Stimulated activated CD8-positive, alpha-beta memory T cell treated with anti-CD3 and anti-CD28 coated beads, Interleukin-4, amount 100 ng/mL, for 4 hours (primary cell): ENCODE measurements around the gene IL12B.
A peak's percentile ranks its signal among the peaks of the same experiment; 100 is the strongest.
"Not testable (repeated sequence)": the region's sequence is repeated elsewhere in the genome, so short reads cannot be mapped to it uniquely, and the experiment has no call there.

Source experiments
- DNase-seq, 2 donors: peaks; one replicate each; pipeline ENCODE4 v3.0.0-alpha.2; 2020; ENCODE audit warnings: low read depth in 2 of 2, low spot score in 1 of 2

Gene IL12B

DNA sequence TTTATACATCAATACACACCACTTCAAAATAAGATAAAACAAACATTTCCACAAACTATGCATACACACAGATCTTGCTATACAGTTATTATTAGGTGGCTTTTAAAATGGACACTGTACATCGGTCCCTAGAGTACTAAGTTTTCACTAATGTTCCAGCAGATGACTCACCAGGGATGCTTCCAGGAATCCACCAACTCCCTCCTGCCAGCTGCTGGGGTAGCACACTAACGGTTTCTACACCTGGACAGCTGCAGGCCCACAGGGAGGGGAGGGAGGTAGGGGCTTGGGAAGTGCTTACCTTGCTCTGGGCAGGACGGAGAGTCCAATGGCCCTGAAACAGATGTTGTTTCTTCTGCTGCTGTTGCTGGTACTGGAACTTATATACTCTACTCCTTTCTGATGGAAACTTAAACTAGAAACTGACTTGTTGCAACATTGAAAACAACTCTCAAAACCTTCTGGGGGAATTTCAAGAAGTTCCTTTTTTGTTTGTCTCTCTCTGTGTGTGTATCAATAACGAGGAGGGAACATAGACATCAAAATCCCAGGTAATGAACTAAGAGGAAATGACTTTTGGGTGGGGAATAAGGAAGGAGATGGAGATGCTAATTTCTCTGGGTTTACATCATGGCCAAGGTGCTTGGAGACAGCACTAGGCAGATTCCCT is at the start of gene IL12B:
IL12B (minus strand) TSS at position 357 of the 670 bp plus-strand sequence. CDS start 3,705 bp downstream, outside the sequence.
- DNase-seq, result no peak

DNA sequence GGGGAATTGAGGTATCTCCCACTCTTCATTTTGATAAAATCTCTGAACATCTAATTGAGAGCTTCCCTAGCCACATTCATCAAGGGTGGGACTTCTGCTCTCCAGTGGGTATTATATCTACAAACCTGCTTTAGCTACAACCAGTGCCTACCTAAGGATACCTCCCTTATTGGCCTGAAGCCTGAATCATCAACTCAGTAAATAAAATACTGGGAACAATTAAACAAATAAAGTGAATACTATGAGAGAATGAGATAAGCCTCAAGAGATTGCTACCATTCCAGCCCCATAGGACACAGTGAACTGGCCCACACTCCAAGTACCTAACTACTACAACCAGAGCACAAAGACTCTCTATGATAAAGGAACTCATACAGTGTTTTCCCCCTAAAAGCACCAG is 47.4 kb upstream of the IL12B start:
- no peak for DNase-seq

DNA sequence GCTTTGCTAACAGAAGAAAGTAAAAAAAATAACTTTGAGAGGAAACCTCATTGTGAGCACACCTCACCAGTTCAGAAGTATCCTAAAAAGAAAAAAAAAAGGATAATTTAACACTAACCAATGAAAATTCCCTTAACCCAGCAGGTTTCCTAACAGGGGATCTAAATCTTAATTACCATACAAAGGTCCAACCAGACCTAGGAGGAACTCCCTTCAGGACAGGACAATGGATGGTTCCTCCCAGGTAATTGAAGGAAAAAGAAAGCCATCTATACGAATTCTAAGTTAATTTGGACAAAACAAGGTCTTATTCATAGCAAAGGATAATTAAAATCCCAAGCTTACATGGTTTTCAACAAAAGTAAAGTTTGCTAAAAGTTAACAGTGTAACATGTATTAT is 37.6 kb upstream of the IL12B start:
- not testable (repeated sequence) for DNase-seq

DNA sequence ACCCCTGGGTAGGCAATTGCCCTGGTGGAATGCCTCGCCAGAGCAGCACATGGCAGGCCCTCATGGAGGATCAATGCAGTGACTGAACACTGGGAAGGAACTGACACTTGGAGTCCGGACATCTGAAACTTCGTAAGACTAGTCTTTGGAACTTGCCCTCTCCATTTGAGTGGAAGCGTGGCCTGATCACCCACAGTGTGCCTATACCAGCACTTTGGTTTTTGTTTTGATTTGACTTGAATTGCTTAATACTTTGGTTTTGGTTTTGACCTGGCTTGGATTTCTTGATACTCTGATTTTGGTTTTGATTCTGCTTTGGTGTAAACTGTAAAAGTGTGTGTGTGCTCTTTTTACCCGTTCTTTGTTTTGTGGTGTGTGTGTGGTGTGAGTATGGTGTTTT is 36.5 kb upstream of the IL12B start:
- DNase-seq, result not testable (repeated sequence)

DNA sequence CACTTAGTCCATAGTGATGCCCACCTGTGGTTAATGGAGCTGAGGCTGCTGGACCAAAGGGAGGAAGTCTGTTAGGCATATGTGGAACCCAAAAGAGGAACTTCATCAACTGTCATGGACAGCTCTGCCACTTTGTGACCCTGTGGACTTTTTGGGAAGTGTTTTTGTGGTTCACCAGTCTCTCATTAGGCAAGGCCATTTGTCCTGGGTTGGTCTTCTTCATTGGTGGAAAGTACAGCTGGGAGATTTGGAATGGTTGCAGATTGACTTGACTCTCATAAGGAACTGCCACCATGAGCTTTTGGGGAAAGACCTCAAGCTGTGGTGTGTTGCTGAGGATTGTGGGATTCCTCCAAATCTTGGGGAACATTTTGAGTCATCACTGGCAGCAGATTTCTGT is 31.9 kb upstream of the IL12B start:
- no peak for DNase-seq

DNA sequence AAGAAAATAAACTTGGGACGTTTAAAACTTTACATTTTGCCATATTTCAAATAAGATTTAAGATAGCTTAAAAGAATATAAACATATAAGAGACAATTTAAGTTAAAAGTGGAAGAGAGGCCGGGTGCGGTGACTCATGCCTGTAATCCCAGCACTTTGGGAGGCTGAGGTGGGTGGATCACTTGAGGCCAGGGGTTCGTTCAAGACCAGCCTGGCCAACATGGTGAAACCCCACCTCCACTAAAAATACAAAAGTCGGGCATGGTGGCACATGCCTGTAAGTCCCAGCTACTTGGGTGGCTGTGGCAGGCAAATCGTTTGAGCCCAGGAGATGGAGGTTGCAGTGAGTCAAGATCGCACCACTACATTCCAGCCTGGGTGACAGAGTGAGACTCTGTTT is 29.6 kb upstream of the IL12B start:
- not testable (repeated sequence) for DNase-seq

DNA sequence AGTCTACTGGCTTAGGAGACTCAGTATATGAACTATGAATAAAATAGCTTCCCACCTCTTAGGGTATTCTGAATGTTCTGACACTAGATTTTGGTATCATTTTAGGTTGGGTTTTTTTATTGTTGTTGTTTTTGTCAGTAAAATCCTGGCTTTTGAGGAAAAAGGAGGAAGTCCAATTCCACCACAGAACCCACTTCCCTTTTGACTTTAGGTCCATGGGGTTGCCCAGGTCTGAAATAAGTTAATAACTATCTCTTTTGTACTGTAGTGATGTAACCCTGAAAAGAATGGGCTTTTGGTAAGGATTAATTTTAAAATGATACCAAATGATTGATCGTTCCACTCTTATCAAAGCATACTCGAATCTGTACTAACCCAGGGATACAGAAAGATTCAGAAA is 29.1 kb upstream of the IL12B start:
- no peak for DNase-seq

DNA sequence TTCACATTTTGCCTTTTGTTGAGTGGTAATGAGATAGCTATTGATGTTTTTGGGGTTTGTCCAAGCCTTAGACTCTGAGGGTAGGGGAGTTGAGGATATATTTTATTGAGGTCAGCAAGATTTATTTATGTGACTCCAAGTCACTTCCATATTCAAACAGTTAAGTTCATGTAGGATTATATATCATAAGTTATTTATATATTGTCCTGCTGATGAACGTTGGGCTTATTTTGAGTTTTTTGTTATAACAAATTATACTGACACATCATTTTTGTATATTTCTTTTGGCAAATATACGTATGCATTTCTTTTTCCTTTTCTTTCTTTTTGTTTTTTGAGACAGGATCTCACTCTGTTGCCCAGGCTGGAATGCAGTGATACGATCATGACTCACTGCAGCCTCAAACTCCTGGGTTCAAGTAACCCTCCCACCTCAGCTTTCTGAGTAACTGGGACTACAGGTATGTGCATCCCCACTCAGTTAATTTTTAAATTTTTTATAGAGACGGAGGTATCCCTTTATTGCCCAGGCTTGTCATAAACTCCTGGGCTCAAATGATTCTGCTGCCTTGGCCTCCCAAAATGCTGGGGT is 23.5 kb upstream of the IL12B start:
- DNase-seq, result no peak

DNA sequence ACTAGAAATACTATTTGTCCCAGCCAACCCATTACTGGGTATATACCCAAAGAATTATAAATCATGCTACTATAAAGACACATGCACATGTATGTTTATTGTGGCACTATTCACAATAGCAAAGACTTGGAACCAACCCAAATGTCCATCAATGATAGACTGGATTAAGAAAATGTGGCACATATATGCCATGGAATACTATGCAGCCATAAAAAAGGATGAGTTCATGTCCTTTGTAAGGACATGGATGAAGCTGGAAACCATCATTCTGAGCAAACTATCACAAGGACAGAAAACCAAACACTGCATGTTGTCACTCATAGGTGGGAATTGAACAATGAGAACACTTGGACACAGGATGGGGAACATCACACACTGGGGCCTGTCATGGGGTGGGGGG is 20.4 kb upstream of the IL12B start:
- DNase-seq, result not testable (repeated sequence)

DNA sequence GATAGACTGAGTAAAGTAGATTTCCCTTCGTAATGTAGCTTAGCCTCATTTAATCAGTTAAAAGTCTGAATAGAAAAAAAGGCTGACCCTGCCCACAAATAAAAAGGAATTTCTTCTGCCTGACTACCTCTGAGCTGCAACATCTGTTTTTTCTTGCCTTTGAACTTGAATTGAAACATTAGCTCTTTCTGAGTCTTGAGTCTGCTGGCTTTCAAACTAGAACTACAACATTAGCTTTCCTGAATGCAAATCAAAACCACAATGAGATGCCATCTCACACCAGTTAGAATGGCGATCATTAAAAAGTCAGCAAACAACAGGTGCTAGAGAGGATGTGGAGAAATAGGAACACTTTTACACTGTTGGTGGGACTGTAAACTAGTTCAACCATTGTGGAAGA is 19.9 kb upstream of the IL12B start:
- not testable (repeated sequence) for DNase-seq

DNA sequence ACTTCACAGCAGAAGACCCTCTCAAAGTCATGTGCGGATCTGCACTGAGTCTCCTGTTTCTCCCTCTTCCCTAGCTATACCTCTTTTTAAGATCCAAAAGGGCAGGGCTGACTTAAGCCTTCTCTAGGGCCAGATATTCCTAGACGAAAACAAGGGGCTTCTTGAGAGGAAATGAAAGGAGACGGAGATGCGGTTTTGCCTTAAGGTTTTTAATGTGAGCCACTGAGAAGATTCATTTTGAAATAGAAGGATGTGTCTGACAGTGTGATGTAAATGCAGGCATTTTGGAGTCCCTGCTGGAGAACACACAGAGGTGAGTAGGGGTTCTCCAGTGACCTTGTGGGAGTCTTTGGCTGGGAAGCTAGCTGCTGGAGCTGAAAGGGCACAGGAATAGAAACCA is 15.6 kb upstream of the IL12B start:
- DNase-seq, result no peak

DNA sequence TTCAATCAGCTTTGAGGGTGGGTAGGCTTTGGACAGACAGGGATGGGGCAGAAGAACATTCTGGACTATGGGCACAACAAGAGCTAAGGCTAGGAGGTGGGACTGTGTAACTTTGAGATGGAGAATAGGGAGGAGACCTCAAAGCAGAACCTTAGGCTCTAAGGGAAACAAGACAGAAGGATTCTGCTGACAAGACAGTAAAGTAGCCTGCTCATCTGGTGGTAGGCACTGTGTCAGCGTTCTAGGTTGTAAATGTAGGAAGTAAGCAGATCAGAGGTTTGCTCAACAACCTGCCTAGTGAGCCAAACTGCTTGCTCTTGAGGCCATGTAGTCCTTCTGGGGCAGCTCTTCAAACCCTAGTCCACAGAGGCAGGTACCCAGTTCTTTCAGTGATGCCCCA is 15.0 kb upstream of the IL12B start:
- no peak for DNase-seq

DNA sequence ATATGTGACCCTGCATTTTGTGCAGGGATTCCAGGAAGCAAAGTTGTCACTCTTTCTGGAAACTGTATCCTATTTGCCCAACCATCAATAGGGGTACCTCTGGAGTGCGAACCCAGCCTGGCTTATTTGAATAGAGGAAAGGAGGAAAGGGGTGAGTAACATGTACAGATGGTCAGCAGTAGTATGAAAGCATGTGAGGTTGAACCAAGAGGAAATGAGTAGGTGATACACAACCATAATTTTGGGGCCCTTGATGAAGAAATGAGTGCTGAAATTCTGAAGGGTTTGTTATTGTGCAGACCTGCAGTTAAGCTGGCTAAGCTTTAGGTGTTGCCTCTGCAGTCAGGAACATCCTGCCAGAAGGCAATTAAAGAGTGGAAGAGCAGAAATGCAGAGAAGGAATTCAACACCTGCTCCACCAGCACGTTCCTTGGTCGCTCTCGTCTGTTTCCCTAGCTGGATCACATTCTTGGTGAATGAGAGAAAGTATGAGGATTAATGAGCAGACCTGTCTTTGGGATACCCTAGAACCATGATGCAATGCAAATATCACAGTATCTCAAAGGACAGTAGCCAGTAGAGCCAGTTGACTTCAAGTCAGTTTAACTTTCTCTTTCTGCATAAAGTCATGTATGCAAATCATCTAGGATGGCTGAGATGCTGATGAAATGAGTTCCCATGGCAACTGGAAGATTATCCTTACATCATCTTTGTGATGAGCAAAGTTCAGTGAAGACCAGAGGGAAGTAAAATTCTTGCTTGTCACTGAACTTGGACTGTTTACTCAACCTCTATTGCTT is 13.2 kb upstream of the IL12B start:
- DNase-seq, result no peak

DNA sequence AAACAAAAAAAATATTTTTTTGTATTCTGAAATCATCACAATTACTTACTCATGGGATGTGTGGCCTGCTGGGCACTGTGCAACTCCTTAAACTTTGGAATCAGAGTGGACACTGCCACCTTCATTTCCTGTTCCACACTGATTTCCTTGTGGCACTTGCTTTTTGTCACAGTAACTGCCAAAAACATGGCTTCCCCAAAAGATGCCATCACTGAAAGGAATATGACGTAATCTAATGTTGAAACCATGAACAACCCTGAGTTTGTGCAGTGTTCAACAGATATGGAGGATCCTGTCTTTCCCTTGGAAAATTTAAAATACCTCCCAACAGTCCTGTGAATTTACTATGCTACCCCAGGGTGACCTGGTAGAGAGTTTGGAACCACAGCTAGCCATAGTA is 12.6 kb upstream of the IL12B start:
- no peak for DNase-seq

DNA sequence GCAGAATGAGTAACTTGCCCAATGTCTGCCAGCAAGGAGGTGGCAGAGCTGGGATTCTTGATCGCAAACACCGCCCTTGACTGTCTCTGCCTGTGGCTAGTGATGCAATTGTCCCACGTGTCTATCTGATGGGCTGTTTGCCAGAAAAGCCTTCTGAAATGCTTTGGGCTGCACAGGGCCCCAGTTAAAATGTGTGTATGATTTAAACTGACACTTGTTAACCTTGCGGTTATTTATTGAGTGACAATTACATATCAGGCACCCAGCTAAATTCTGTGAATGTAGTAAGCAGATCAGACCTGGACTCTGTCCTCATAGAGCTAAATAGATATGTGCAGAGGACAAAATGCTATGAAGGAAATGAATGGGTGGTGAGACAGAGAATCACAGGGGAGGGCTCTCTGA is 11.6 kb upstream of the IL12B start:
- peak; percentile 18 to 44 for DNase-seq

DNA sequence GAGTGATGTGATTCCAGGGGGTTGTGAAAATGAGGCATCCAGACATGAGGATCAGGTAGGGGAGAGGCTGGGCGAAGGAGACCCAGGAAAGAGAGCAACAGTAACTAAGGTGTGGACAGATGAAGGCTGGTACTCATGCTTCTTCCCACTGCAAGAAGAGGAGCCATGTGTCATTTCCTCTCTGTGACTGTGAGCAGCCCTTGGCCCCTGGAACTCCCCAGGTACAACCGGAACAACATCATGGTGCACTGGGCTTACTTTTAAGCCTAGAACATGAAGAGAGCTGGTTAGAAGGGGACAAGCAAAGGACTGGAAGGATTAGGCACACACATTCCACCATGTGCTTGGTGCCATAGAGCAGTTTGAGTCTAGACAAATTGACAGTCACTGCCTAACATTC is 10.9 kb upstream of the IL12B start:
- DNase-seq, result no peak

DNA sequence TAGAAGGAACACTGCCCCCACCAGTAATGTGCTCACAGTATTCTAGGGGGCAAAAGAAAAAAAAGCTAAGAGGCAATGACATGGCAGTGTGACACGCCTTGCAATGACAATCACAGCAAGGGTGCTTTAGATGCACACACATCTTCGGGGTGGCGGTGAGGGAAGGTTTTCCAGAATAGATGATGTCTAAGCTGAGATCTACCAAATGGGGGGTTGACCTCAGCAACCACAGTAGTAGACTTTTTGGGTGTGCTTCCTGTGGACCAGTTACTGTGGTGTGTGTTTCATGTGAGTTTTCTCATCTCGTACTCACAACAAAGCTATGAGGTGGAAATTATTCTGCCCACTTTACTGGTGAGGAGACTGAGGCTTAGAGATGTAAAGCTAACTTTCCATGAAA is 10.2 kb upstream of the IL12B start:
- DNase-seq, result no peak

DNA sequence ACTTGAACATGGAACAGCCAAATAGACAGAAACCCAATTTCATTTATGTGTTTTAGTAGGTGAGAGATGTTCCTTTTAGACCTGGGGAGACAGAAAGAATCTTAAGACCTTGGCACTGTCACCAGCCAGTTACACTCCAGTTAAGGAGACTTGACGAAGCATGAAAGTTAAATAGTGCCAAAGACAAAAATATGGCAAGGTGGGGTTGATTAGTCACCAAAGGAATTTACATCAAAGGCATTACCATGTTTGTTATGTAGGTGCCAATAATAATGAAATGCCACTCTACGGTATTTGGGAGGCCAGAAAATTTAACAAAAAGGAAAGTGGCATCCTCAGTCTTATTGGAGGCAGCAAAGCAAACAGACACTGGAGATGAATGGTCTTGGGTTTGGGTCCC is 9.2 kb upstream of the IL12B start:
- DNase-seq, result no peak

DNA sequence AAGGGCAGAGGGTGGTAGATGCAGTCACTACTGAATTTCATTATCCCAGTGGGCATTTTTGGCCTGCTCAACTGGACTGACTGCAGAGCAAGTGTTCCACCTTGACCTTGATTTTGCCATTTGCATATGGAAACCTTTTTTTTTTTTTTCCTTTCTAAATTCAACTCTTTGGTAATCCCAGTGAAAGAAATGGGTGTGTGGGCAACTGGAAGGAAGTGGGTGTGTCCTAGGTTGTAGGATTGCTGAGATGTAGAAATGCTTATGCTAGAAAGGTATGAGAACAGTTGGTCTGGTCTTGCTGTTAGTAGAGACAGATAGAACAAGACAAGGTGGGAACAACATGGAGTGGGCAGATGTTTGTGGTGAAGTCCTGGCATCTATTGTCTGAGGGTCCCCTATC is 7.8 kb upstream of the IL12B start:
- DNase-seq, result no peak

DNA sequence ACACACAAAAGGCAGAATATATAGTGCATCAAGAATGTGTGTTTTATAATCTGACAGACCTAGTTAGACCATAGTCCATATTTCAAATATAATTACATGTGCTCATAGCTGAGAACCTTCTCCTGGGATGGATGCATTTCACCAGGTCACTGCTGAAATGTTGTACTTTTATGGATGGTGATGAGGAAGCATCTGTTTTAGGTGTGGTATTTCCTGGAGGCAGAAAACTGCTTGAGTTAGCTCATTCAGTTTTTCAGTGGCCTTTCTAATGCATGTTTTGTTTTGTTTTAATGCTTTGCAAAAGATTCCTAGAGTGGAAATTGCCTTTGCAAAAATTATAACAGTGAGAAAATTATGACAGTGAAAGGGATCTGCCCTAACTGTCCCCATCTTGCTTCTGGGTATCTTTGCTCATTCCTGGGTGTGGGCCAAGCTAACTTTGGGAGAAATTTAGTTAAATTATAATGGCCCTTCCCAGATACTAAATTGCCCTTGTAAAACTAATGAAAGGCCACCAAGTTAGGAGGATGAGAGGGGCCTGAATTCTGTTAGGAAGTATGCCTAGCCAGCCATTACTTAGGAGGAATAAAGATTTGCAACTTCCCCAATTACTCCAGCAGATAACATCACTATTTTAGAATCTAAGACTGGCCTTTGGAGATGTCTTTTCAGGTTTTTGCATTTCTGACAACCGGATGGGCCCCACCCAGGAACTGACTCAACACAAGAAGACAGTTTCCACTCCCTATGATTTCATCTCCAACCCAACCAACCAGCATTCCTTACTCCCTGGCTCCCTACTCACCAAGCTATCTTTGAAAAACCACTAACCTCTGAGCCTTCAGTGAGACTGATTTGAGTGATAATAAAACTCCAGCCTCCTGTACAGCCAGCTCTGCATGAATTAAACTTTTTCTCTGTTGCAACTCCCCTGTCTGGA is 7.0 kb upstream of the IL12B start:
- DNase-seq, result no peak

DNA sequence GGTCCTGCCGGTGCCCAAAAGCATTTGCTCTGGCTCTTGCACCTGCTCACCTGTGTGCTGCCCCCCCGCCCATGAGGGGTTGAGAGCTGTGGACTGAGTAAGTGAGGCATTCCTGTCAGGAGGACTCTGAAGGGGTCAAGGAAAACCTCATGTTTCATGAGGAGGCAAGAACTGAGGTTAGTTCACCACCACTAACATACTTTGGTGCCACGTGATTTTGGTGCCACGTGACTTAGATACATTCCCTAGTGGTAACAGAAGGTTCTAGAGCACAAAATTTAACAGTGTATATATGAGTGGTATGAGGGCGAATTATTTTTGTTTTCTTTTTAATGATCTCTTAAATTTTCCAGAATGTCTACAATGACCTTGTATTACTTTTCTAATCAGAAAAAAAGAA is 6.3 kb upstream of the IL12B start:
- no peak for DNase-seq
